Large intestine (tissue), 3 donors: ENCODE measurements around the gene GABRR3. TPM values are rescaled to one million over a fixed set of nuclear protein-coding genes. Genes with fewer than 3 reads are reported as not detected.

Experiments
- DNase-seq, 2 donors: peaks; one replicate each; pipeline versions ENCODE4 v3.0.0 to v3.0.0-alpha.2; 2013
- H3K27ac ChIP-seq: one replicate; pipeline ENCODE4 v1.5.1; 2013; ENCODE audit warnings: low read length
- H3K27me3 ChIP-seq: 2 replicates; pipeline ENCODE4 v1.6.1; 2013; ENCODE audit warnings: low read length; ENCODE audit not compliant: control insufficient read depth, insufficient read depth
- H3K36me3 ChIP-seq: 2 replicates; pipeline ENCODE4 v1.6.1; 2013; ENCODE audit warnings: low read length; ENCODE audit not compliant: control insufficient read depth, insufficient read depth
- H3K4me1 ChIP-seq: one replicate; pipeline ENCODE4 v1.6.1; 2013; ENCODE audit warnings: low read length; ENCODE audit not compliant: control insufficient read depth, insufficient read depth
- H3K4me3 ChIP-seq: one replicate; pipeline ENCODE4 v1.5.1; 2013; ENCODE audit warnings: low read length
- H3K9me3 ChIP-seq: one replicate; pipeline ENCODE4 v1.6.1; 2013; ENCODE audit warnings: mild to moderate bottlenecking, low read depth, low read length, moderate library complexity; ENCODE audit not compliant: control insufficient read depth
- WGBS: methylation state at CpG from one replicate; pipeline ENCODE4 v1.1.5; 2013; ENCODE audit warnings: low lambda C conversion rate; ENCODE audit not compliant: insufficient coverage; 5-methylcytosine and 5-hydroxymethylcytosine counted together
- polyA plus RNA-seq: library from polyadenylated mRNA; unstranded; fragments of 120-200 nt; gene quantifications from one replicate; pipeline ENCODE4 v1.2.1, GENCODE V29; 2013

GABRR3 gene
- polyA plus RNA-seq, 1 donor = not detected

DNA sequence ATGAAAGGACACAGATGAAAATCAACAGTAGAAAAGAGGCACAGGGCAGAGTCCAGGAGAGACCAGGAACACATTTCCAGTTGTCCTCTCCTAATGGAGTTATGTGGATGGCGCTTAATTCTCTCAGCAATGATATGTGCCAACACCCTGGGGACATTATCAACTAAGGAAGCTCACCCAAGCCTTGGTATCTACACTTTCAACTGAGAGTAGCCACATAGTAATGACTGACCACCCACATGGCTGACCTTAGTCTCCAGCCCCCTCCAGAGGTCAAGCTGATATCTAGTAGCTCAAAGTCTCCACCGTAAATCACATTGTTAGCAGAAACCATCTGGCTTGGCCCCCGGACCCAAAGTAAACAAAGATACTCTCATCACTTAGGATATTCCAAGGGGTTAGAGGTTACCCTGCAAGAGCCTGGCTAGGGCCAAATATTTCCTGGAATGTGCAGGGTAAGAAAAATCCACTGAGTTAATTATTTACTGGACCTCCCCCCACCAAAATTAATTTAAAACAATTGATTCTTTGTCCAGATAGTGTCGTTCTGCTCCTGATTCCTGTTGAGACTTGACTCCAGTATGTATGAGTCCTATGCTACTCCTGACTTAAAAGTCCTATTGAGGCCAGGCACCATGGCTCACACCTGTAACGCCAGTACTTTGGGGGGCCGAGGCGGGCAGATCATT is 24.8 kb downstream of the GABRR3 start:
- H3K4me3 ChIP-seq = no peak overlapping the region
- no CpG with 5 or more reads among the region's 7 CpGs for WGBS
- DNase-seq = no peak
- H3K27me3 ChIP-seq = no peaks in the 10 kb centered on the region
- H3K4me1 ChIP-seq = no peaks in the 10 kb centered on the region
- H3K27ac ChIP-seq = no peak overlapping the region
- no peaks in the 10 kb centered on the region for H3K36me3 ChIP-seq
- H3K9me3 ChIP-seq = no peaks in the 10 kb centered on the region

DNA sequence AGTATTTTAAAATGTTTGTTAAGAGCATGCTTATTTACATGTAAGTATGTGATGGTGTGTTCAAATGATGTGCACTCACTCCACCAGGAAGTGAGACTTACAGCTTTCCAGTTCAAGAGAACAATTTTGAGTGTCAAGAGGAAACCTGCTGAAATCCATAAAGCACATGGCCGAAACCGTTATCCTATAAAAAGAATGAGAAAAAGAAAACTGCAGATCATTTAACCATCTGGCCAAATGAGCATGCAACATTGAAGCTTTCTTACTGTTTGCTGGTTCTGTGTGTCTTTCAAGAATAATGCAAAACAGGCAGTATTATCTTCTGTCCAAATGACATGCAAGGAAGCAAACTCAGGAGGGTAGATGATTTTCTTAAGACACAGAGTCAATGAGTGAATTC is 26.3 kb downstream of the GABRR3 start:
- no peaks in the 10 kb centered on the region for H3K27me3 ChIP-seq
- no CpG with 5 or more reads among the region's 2 CpGs for WGBS
- no peak overlapping the region for H3K4me3 ChIP-seq
- no peak overlapping the region for H3K27ac ChIP-seq
- no peaks in the 10 kb centered on the region for H3K36me3 ChIP-seq
- H3K9me3 ChIP-seq = no peaks in the 10 kb centered on the region
- no peaks in the 10 kb centered on the region for H3K4me1 ChIP-seq
- no peak for DNase-seq

DNA sequence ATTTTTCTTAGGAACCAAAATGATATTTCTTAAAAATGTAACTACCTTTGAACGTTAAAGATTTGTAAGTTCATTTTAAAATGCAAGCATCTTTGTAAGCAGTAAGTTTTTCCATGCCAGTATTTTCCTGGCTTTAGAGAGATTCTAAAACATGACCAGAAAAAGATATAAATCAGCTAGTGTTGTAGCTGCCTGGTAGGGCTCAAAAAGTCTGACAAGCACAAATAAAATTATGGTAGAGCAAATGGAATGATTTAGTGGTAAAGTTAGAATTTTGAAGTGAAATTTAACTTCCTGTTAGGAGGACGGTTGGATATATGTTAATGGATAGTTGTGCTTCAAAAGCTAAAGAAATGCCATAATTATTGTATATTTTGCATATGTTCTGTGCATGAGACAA is 29.7 kb downstream of the GABRR3 start:
- 85% methylated on average over 2 of the region's 2 CpGs for WGBS

DNA sequence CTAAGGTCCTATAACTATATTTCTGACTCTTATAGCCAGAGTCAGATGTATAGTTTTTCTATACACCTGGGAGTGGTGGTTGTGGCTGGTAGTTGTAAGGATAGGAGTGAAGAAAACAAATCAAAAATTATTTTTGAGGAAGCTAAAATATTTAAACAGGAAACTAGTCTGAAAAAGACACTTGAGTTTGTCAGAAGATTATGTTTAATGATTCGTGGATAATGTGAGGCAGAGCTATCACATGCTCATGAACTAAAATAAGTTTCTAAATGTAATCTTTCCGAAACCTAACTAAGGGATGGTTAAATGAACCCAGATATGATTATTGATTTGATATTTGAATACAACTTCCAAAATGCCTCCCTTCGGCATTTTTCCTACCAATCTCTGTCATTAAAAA is 30.4 kb downstream of the GABRR3 start:
- H3K9me3 ChIP-seq = no peaks in the 10 kb centered on the region
- H3K4me1 ChIP-seq = no peaks in the 10 kb centered on the region
- H3K4me3 ChIP-seq = no peak overlapping the region
- no peaks in the 10 kb centered on the region for H3K27me3 ChIP-seq
- no peak for DNase-seq
- WGBS = 94% methylated on average over 2 of the region's 3 CpGs
- H3K36me3 ChIP-seq = no peaks in the 10 kb centered on the region
- H3K27ac ChIP-seq = no peak overlapping the region

More for the DNA sequence above, 29.7 kb downstream of the GABRR3 start:
- Histone ChIP-seq H3K9me3 (no peaks in the 10 kb centered on the region), H3K36me3 (no peaks in the 10 kb centered on the region), H3K27me3 (no peaks in the 10 kb centered on the region), H3K4me1 (no peaks in the 10 kb centered on the region), H3K4me3 (no peak overlapping the region), H3K27ac (no peak overlapping the region)
- no peak for DNase-seq

DNA sequence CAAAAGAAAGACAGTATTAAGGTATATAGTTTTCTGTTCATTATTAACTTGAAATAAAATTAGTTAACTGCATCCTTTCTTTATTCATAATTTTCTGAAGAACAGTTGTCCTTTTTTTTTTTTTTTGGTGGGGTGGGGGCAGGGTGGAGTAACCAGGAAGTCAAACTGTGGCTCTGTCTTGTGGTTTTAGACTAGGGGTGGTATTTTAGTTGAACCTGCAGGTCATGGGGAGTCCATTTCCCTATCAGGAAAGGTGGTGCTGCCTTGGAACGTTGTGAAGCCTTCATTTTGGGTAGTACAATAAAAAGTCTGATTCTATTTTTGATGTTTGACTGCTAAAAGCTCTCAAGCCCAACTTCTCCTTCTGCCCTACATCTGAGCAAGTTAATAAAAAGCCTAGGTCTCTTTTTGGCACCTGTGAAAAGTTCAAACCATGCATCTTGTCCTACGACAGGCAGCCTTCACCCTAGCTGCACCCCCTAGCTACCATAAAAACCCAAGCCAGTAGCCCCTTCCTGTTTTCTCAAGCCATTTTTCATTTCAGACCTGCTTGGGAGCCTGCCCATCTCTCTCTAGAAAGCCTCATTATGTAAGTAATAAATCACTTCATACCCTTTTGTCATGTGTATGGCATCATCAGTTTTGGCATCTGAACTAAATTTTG is 31.7 kb downstream of the GABRR3 start:
- Histone ChIP-seq H3K27me3 (no peaks in the 10 kb centered on the region), H3K27ac (no peak overlapping the region), H3K4me3 (no peak overlapping the region), H3K4me1 (no peaks in the 10 kb centered on the region), H3K9me3 (no peaks in the 10 kb centered on the region), H3K36me3 (no peaks in the 10 kb centered on the region)
- no peak for DNase-seq
- WGBS = 71% methylated on average over 1 of the region's 2 CpGs

DNA sequence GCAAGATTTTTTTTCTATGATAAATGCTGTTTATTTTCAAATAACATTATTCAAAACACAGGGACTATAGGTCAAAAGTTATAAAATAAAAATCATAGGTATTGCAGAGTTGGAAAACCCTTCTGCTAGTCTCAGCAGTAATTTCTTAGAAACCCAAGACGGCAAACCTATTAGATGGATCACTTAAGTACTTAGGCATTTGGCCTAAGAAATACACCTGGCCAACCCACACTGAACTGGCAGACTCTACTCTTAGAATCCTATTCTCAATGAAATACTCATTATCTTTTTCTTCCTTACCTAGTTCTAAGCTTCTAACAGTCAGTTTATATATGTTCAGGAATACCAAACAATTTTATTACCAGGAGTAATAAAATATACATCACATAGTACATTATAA is 32.4 kb downstream of the GABRR3 start:
- Histone ChIP-seq H3K36me3 (no peaks in the 10 kb centered on the region), H3K4me1 (no peaks in the 10 kb centered on the region), H3K4me3 (no peak overlapping the region), H3K9me3 (no peaks in the 10 kb centered on the region), H3K27ac (no peak overlapping the region), H3K27me3 (no peaks in the 10 kb centered on the region)
- no CpG with 5 or more reads among the region's 1 CpG for WGBS
- no peak for DNase-seq

DNA sequence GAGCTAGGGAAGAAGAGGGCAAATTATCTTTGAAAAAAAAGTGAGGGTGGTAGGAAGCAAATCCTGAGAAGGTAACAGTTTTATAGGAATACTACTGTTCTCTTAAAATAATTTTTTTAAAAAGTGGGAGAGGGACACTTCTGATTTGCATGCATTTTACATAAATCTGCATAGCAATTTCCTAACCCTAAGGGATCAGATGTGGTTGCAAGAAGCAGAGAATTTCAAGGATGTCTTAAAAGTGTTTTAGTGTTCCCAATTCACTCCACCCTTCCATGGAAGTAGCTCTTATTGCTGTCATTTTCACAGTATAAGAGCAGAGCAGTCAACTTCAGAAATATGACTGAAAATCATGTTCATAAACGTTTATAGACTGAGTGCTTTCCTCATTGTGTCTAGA is 35.1 kb downstream of the GABRR3 start:
- Histone ChIP-seq H3K27me3 (no peaks in the 10 kb centered on the region), H3K4me3 (no peak overlapping the region), H3K36me3 (no peaks in the 10 kb centered on the region), H3K27ac (no peak overlapping the region), H3K4me1 (no peaks in the 10 kb centered on the region), H3K9me3 (no peaks in the 10 kb centered on the region)
- no peak for DNase-seq
- no CpG with 5 or more reads among the region's 1 CpG for WGBS

DNA sequence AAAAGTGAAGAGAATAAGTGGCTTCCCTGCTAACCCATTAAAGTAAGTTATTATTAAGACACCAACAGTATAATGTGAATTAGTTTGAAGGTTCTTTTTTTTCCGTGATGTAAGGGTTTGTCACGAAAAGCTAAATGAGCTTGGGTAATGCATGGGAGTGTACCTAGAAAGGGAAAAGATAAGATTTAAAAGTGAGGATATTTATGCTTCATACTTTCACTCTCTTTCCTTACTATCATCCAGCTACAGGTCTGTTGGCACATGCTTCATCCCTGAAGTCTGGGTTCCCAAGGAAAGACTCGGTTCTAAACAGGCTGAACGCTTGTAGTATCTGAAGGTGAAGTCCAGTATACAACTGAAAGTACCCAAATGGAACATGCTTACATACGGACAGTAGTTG is 36.0 kb downstream of the GABRR3 start:
- Histone ChIP-seq H3K4me3 (no peak overlapping the region), H3K9me3 (no peaks in the 10 kb centered on the region), H3K27ac (no peak overlapping the region), H3K36me3 (no peaks in the 10 kb centered on the region), H3K4me1 (no peaks in the 10 kb centered on the region), H3K27me3 (no peaks in the 10 kb centered on the region)
- 100% methylated on average over 3 of the region's 5 CpGs for WGBS
- no peak for DNase-seq

DNA sequence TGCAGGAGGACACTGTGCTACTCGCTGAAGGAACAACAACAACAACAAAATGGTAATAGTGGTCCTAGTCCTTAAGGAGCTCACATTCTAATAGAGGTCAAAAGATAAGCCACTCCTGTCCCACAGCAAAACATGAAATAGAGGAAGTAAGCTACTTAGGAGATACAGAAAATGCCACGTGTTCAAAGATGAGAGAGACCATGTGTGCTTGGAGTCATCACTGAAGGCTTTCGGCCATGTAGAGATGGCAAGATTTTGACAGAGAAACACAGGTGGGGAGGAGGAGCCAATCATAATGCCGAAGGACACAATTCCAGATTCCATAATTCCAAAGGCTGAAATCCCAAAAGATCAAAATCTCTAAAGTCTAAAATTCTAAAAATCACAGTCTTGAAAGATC is 38.1 kb downstream of the GABRR3 start:
- Histone ChIP-seq H3K27ac (no peak overlapping the region), H3K27me3 (no peaks in the 10 kb centered on the region), H3K4me1 (no peaks in the 10 kb centered on the region), H3K9me3 (no peaks in the 10 kb centered on the region), H3K36me3 (no peaks in the 10 kb centered on the region), H3K4me3 (no peak overlapping the region)
- DNase-seq = no peak
- WGBS = 80% methylated on average over 2 of the region's 4 CpGs

DNA sequence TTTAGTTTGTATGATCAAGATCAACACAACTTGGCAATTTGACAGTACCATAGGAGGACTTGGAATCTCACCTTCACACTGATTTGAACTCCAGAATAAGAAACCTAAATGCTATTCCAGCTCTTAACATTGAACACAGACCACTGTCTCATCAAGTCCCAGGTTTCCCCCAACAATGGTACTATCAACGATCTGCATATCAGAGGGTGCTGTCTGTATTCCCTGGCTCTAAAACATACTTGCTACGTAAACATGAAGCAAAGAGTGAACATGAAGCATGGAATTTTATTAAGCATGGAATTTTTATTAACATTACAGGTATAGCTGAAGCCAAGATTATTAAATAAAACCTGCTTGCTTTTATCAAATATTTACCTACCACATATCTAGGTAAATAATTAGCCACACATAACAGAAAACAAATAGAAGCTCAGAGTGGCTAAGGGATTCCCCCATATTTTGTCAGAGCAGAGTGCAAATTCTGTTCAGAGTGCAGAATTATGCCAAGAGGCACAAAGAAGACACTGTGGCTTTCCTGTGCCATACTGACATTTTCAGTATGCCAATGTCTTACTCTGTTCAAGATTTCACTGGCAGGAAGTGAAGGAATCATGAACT is 40.7 kb downstream of the GABRR3 start:
- Histone ChIP-seq H3K27me3 (no peaks in the 10 kb centered on the region), H3K9me3 (peaks cover under 1% of the 10 kb centered on the region), H3K36me3 (no peaks in the 10 kb centered on the region), H3K27ac (no peak overlapping the region), H3K4me3 (no peak overlapping the region), H3K4me1 (no peaks in the 10 kb centered on the region)
- no CpG with 5 or more reads among the region's 2 CpGs for WGBS
- DNase-seq = no peak
